ENCODE measurements around the gene SMCR8. TPM values are rescaled to one million over a fixed set of nuclear protein-coding genes. Genes with fewer than 3 reads are reported as not detected.

The SMCR8 gene
- total and polyA plus RNA-seq, 2 donors (not counting 3 experiments of a cell fraction or from before 2014, with no cell fraction given): 9.5 to 17.6 TPM

DNA sequence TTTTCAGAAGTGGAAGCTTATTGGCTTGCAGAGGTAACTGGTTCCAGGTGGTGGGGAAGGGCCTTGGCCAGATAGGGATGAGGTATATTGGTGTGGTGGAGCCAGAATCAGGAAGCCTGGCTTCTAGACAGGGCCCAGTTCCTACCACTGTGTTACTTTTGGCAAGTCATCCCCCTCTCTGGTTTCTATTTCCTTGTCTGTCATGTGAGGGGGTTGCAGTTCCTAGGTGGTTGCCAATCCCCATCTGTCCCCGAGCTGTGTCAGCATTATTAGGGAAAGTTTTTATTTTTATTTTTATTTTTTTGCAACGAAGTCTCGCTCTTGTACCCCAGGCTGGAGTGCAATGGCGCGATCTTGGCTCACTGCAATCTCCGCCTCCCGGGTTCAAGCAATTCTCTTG, 3.0 kb downstream of the SMCR8 start:
- H3K4me3 ChIP-seq (replicated peaks in 1 of 3; ENCODE audit: insufficient read depth in 1 of 3, low read depth in 1 of 3, low read length in 3 of 3): no peak overlapping the region
- FAIRE-seq (no peak), DNase-seq (ENCODE audit: low read depth, low spot score) (no peak)
- no peak overlapping the region for H2AFZ ChIP-seq (ENCODE audit: low read depth, low read length)
- no peaks in the 10 kb centered on the region for H3K9me1 ChIP-seq (replicated peaks; ENCODE audit: control insufficient read depth, extremely low read depth, insufficient read depth, low read length)
- no peaks in the 10 kb centered on the region for H3K27me3 ChIP-seq (ENCODE audit: control insufficient read depth in 2 of 2, insufficient read depth in 2 of 2, low read length in 2 of 2)
- peaks cover 24% of the 10 kb centered on the region for H3K4me1 ChIP-seq (ENCODE audit: control insufficient read depth, extremely low read depth, insufficient read depth, low read length)
- intact Hi-C loops (cut with micrococcal nuclease): no loop called here
- CTCF ChIA-PET: interaction anchor here (1.9 kb wide), 1 partner anchor 15 kb away, joined by 4 read pairs; no protein-coding TSS in a partner anchor
- no peaks in the 10 kb centered on the region for H3K9me3 ChIP-seq (replicated peaks; ENCODE audit: control insufficient read depth, insufficient read depth, low read length)
- H3K9ac ChIP-seq (replicated peaks; ENCODE audit: extremely low read depth, insufficient read depth, low read length): no peak overlapping the region
- H3K4me2 ChIP-seq (ENCODE audit: insufficient read depth, low read length): peak overlapping the region; percentile 6
- POLR2A ChIA-PET: no interaction called here
- no peaks in the 10 kb centered on the region for H4K20me1 ChIP-seq (replicated peaks; ENCODE audit: control insufficient read depth, extremely low read depth, insufficient read depth, low read length)
- peaks cover 0 to 20% of the 10 kb centered on the region in 2 experiments for H3K36me3 ChIP-seq (ENCODE audit: control insufficient read depth in 2 of 2, extremely low read depth in 1 of 2, insufficient read depth in 2 of 2, low read length in 2 of 2)
- BruUV-seq (replicated peaks): no TSS peak
- dilution Hi-C loops (cut with MboI; ENCODE audit: extremely low pct_ligation_motif_present, low sequenced_read_pairs): no loop called here
- TF ChIP-seq, protein P1, sequence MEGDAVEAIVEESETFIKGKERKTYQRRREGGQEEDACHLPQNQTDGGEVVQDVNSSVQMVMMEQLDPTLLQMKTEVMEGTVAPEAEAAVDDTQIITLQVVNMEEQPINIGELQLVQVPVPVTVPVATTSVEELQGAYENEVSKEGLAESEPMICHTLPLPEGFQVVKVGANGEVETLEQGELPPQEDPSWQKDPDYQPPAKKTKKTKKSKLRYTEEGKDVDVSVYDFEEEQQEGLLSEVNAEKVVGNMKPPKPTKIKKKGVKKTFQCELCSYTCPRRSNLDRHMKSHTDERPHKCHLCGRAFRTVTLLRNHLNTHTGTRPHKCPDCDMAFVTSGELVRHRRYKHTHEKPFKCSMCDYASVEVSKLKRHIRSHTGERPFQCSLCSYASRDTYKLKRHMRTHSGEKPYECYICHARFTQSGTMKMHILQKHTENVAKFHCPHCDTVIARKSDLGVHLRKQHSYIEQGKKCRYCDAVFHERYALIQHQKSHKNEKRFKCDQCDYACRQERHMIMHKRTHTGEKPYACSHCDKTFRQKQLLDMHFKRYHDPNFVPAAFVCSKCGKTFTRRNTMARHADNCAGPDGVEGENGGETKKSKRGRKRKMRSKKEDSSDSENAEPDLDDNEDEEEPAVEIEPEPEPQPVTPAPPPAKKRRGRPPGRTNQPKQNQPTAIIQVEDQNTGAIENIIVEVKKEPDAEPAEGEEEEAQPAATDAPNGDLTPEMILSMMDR (IDR thresholded peaks at IDR 0.05; ENCODE audit: extremely low read depth in 1 of 2, insufficient read depth in 1 of 2, low read depth in 1 of 2, low read length in 2 of 2): no peak
- TF ChIP-seq, protein P2, sequence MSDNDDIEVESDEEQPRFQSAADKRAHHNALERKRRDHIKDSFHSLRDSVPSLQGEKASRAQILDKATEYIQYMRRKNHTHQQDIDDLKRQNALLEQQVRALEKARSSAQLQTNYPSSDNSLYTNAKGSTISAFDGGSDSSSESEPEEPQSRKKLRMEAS (IDR thresholded peaks at IDR 0.05; ENCODE audit: insufficient read depth, insufficient read length): no peak
- TF ChIP-seq POLR2AphosphoS5 (IDR thresholded peaks at IDR 0.05; ENCODE audit: insufficient read depth, low read depth, low read length): no peak
- no peak for TF ChIP-seq FOS (IDR thresholded peaks at IDR 0.05; ENCODE audit: borderline replicate concordance, insufficient read depth, low read length)
- TF ChIP-seq EZH2 (IDR thresholded peaks at IDR 0.05; ENCODE audit: borderline replicate concordance, low read depth, low read length, severe bottlenecking): no peak
- TF ChIP-seq POLR2A (IDR thresholded peaks at IDR 0.05; ENCODE audit: low read depth, low read length): no peak
- no peak for TF ChIP-seq GATA2 (IDR thresholded peaks at IDR 0.05; ENCODE audit: insufficient read depth, insufficient read length, low read depth, low read length)
- no peak for TF ChIP-seq JUN (IDR thresholded peaks at IDR 0.05; ENCODE audit: borderline replicate concordance, insufficient read depth, insufficient read length, low read depth)
- TF ChIP-seq MYC (IDR thresholded peaks at IDR 0.05; ENCODE audit: low read depth, low read length): no peak
- peaks cover 63% of the 10 kb centered on the region for H3K79me2 ChIP-seq (ENCODE audit: control insufficient read depth, insufficient read depth, low read length)
- no peak overlapping the region for H3K27ac ChIP-seq (ENCODE audit: insufficient read depth, low read depth, low read length)
